Kidney (tissue), 14 donors: Measurements from ENCODE around the gene DEFB124. TPM values are rescaled to one million over a fixed set of nuclear protein-coding genes. Genes with fewer than 3 reads are reported as not detected.

Experiments
- DNase-seq, 5 donors: peaks; one replicate each; pipeline ENCODE4 v3.0.0-alpha.2; 2013 to 2020
- FAIRE-seq: peaks from 2 replicates; lab custom pipeline; 2012; peaks lifted over from hg19 to GRCh38; lab: Jason Lieb, UNC
- H3K27ac ChIP-seq, 2 donors: one replicate each; pipeline ENCODE4 v1.7.0; 2013; ENCODE audit warnings: low read depth in 2 of 2, low read length in 2 of 2, inconsistent platforms in 1 of 2
- H3K27me3 ChIP-seq: one replicate; pipeline ENCODE4 v1.7.1; 2013; ENCODE audit warnings: low read length, inconsistent platforms; ENCODE audit not compliant: control insufficient read depth, insufficient read depth
- H3K36me3 ChIP-seq, 3 donors: one replicate each; pipeline versions ENCODE4 v1.7.0 to v1.7.1; 2013; ENCODE audit warnings: low read length in 3 of 3, control low read depth in 1 of 3, inconsistent platforms in 1 of 3; ENCODE audit not compliant: insufficient read depth in 3 of 3, control insufficient read depth in 2 of 3
- H3K4me1 ChIP-seq, 3 donors: one replicate each; pipeline versions ENCODE4 v1.7.0 to v1.7.1; 2013; ENCODE audit warnings: low read length in 3 of 3, inconsistent platforms in 1 of 3, low read depth in 1 of 3; ENCODE audit not compliant: control insufficient read depth in 2 of 3, insufficient read depth in 2 of 3
- H3K4me3 ChIP-seq, 3 donors: one replicate each; pipeline versions ENCODE4 v1.7.0 to v1.8.1; 2013; ENCODE audit warnings: low read length in 3 of 3, control low read depth in 1 of 3, inconsistent platforms in 1 of 3
- H3K9ac ChIP-seq, 3 donors: one replicate each; pipeline versions ENCODE4 v1.7.0 to v1.7.1; 2013; ENCODE audit warnings: low read length in 3 of 3, control low read depth in 1 of 3, inconsistent platforms in 1 of 3
- H3K9me3 ChIP-seq, 3 donors: one replicate each; pipeline versions ENCODE4 v1.7.0 to v1.7.1; 2013; ENCODE audit warnings: low read length in 3 of 3, control low read depth in 1 of 3, inconsistent platforms in 1 of 3; ENCODE audit not compliant: control insufficient read depth in 2 of 3, insufficient read depth in 1 of 3
- intact Hi-C: fragments of 100-400 bp; cut with DNase I; formaldehyde crosslinking; loops from one replicate; pipeline ENCODE4 v1.11.1; 2022
- polyA plus RNA-seq: library from polyadenylated mRNA; stranded (reverse); fragments of 350-450 nt; fragmentation: Illumina TruSeq; extraction: RNeasy Lipid Tissue Mini Kit (QIAGEN cat#74804); gene quantifications from one replicate; pipeline ENCODE4 v1.2.3, GENCODE V29; 2014; ENCODE audit warnings: low read depth, low replicate concordance; ENCODE audit not compliant: insufficient read depth
- total RNA-seq: library from RNA; stranded (reverse); fragmentation: NEBNext Ultra II Directional; extraction: Animal tissue kit (Norgen Biotek cat#: 25700); gene quantifications from one replicate; pipeline ENCODE4 v1.2.1, GENCODE V29; 2021
- TF ChIP-seq, protein P1 (sequence below): IDR thresholded peaks from 3 replicates; pipeline ENCODE4 v1.5.1; 2012; ENCODE audit warnings: mild to moderate bottlenecking, moderate library complexity, borderline replicate concordance; ENCODE audit not compliant: insufficient read depth; ENCODE audit errors: extremely low read depth
- donor health status: control.
- donor health status: control.
- donor health status: control.
- donor health status: control.
- donor health status: control.
- donor health status: DM: yes; HTN: yes; CAD: no.
- donor health status: Normal renal cell carcinoma (clear cell type).

DEFB124 gene
- total and polyA plus RNA-seq, 2 donors from 2014 or later = 2.5 TPM; not detected in 1

GRCh38 chr20:31485450-31486339 lies 10.8 kb upstream of the DEFB124 start:
- no peak overlapping the region for H3K4me3 ChIP-seq
- FAIRE-seq = no peak
- no peaks in the 10 kb centered on the region for H3K9me3 ChIP-seq
- intact Hi-C loops = no loop called here
- no peak overlapping the region for H3K9ac ChIP-seq
- H3K27ac ChIP-seq = peak overlapping the region; percentile 57 to 79
- H3K36me3 ChIP-seq = no peaks in the 10 kb centered on the region
- TF ChIP-seq, protein P1, sequence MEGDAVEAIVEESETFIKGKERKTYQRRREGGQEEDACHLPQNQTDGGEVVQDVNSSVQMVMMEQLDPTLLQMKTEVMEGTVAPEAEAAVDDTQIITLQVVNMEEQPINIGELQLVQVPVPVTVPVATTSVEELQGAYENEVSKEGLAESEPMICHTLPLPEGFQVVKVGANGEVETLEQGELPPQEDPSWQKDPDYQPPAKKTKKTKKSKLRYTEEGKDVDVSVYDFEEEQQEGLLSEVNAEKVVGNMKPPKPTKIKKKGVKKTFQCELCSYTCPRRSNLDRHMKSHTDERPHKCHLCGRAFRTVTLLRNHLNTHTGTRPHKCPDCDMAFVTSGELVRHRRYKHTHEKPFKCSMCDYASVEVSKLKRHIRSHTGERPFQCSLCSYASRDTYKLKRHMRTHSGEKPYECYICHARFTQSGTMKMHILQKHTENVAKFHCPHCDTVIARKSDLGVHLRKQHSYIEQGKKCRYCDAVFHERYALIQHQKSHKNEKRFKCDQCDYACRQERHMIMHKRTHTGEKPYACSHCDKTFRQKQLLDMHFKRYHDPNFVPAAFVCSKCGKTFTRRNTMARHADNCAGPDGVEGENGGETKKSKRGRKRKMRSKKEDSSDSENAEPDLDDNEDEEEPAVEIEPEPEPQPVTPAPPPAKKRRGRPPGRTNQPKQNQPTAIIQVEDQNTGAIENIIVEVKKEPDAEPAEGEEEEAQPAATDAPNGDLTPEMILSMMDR = no peak
- peaks cover 2% of the 10 kb centered on the region for H3K27me3 ChIP-seq
- peak; percentile 51 to 92 (median 61) for DNase-seq
- peaks cover 0 to 2% (median 0%) of the 10 kb centered on the region in 3 donors for H3K4me1 ChIP-seq

- Histone ChIP-seq H3K27me3 (peaks cover 2% of the 10 kb centered on the region), H3K27ac (no peak overlapping the region), H3K36me3 (no peaks in the 10 kb centered on the region), H3K9me3 (no peaks in the 10 kb centered on the region), H3K9ac (no peak overlapping the region), H3K4me3 (no peak overlapping the region), H3K4me1 (peaks cover 0 to 2% (median 0%) of the 10 kb centered on the region in 3 donors)
- TF ChIP-seq, protein P1 = no peak
- DNase-seq (peak in 4 of 5 donors; percentile 26 to 80 (median 58)), FAIRE-seq (no peak)
- intact Hi-C loops = no loop called here
Measured at GRCh38 chr20:31484001-31484400, 9.1 kb upstream of the DEFB124 start.

DNA sequence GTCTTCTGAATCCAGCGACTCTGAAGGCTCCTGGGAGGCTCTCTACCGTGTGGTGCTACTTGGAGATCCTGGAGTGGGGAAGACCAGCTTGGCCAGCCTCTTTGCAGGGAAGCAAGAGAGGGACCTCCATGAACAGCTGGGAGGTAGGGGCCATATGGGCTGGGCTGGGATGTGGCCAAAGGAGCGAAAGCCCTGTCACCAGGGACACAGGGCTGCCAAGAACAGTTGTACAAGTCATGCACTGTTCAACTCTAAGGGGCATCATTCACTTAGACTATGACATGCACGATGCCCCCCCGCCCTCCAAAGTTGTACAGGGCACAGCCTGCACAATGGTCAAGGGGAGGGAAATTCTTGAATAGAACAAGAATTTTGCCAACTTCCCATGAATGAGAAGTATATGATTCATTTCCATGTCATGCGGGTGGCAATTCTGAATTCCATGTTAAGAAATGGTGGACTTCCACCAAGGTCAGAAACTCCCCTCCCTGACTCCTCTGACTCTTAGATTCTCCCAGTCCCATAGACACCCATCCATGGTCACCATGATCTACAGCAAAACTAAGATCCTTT lies 1.8 kb upstream of the DEFB124 start:
- DNase-seq (no peak), FAIRE-seq (no peak)
- Histone ChIP-seq H3K4me1 (peaks cover 0 to 10% (median 0%) of the 10 kb centered on the region in 3 donors), H3K27me3 (no peaks in the 10 kb centered on the region), H3K4me3 (no peak overlapping the region), H3K36me3 (no peaks in the 10 kb centered on the region), H3K9ac (no peak overlapping the region), H3K9me3 (no peaks in the 10 kb centered on the region), H3K27ac (no peak overlapping the region)
- TF ChIP-seq, protein P1 = no peak
- intact Hi-C loops = no loop called here
